Measurements from ENCODE around the gene ERBB4.

Gene ERBB4

GRCh38 chr2:211367293-211367692 is 1171.3 kb downstream of the ERBB4 start:
- H3K27me3 ChIP-seq: no peaks in the 10 kb centered on the region
- H3K36me3 ChIP-seq: no peaks in the 10 kb centered on the region
- no peaks in the 10 kb centered on the region for H3K9me3 ChIP-seq
- no peak overlapping the region for H3K4me3 ChIP-seq (ENCODE audit: low read depth, low read length)
- H3K4me1 ChIP-seq: no peaks in the 10 kb centered on the region
- DNase-seq: no peak
- no peak for TF ChIP-seq CTCF (IDR thresholded peaks at IDR 0.05; ENCODE audit: low read depth, low read length)

GRCh38 chr2:211364911-211365310 is 1173.7 kb downstream of the ERBB4 start:
- H3K4me3 ChIP-seq (ENCODE audit: low read depth, low read length): no peak overlapping the region
- H3K36me3 ChIP-seq: no peaks in the 10 kb centered on the region
- TF ChIP-seq CTCF (IDR thresholded peaks at IDR 0.05; ENCODE audit: low read depth, low read length): no peak
- no peaks in the 10 kb centered on the region for H3K4me1 ChIP-seq
- no peaks in the 10 kb centered on the region for H3K27me3 ChIP-seq
- H3K9me3 ChIP-seq: no peaks in the 10 kb centered on the region
- DNase-seq: no peak

- Histone ChIP-seq H3K27me3 (no peaks in the 10 kb centered on the region), H3K4me1 (no peaks in the 10 kb centered on the region), H3K9me3 (no peaks in the 10 kb centered on the region), H3K4me3 (ENCODE audit: low read depth, low read length) (no peak overlapping the region), H3K36me3 (no peaks in the 10 kb centered on the region)
- DNase-seq: no peak
- no peak for TF ChIP-seq CTCF (IDR thresholded peaks at IDR 0.05; ENCODE audit: low read depth, low read length)
These were observed 1177.2 kb downstream of the ERBB4 start for GRCh38 chr2:211361383-211361782.

- no peak for DNase-seq
- Histone ChIP-seq H3K4me3 (ENCODE audit: low read depth, low read length) (no peak overlapping the region), H3K9me3 (no peaks in the 10 kb centered on the region), H3K36me3 (no peaks in the 10 kb centered on the region), H3K27me3 (no peaks in the 10 kb centered on the region), H3K4me1 (no peaks in the 10 kb centered on the region)
- no peak for TF ChIP-seq CTCF (IDR thresholded peaks at IDR 0.05; ENCODE audit: low read depth, low read length)
These were observed 1179.3 kb downstream of the ERBB4 start for GRCh38 chr2:211359347-211359746.

GRCh38 chr2:211358504-211358903 is 1180.1 kb downstream of the ERBB4 start:
- DNase-seq: no peak
- Histone ChIP-seq H3K27me3 (no peaks in the 10 kb centered on the region), H3K36me3 (no peaks in the 10 kb centered on the region), H3K9me3 (no peaks in the 10 kb centered on the region), H3K4me3 (ENCODE audit: low read depth, low read length) (no peak overlapping the region), H3K4me1 (no peaks in the 10 kb centered on the region)
- TF ChIP-seq CTCF (IDR thresholded peaks at IDR 0.05; ENCODE audit: low read depth, low read length): no peak

GRCh38 chr2:211354481-211354880 is 1184.1 kb downstream of the ERBB4 start:
- Histone ChIP-seq H3K27me3 (no peaks in the 10 kb centered on the region), H3K36me3 (no peaks in the 10 kb centered on the region), H3K4me1 (peaks cover 3% of the 10 kb centered on the region; the same call in 1 of the 2 replicates), H3K9me3 (no peaks in the 10 kb centered on the region), H3K4me3 (ENCODE audit: low read depth, low read length) (no peak overlapping the region)
- no peak for DNase-seq
- no peak for TF ChIP-seq CTCF (IDR thresholded peaks at IDR 0.05; ENCODE audit: low read depth, low read length)
